NCI-H526 treated with DMSO at 0.1 percent for 48 hours (cell line): ENCODE results near the gene ANKRD27.
"Not testable (repeated sequence)": the region's sequence is repeated elsewhere in the genome, so short reads cannot be mapped to it uniquely, and the experiment has no call there.

Experiments used
- DNase-seq: peaks from one replicate; lab custom pipeline; 2025; lab: John Stamatoyannopoulos, UW

The ANKRD27 gene

DNA sequence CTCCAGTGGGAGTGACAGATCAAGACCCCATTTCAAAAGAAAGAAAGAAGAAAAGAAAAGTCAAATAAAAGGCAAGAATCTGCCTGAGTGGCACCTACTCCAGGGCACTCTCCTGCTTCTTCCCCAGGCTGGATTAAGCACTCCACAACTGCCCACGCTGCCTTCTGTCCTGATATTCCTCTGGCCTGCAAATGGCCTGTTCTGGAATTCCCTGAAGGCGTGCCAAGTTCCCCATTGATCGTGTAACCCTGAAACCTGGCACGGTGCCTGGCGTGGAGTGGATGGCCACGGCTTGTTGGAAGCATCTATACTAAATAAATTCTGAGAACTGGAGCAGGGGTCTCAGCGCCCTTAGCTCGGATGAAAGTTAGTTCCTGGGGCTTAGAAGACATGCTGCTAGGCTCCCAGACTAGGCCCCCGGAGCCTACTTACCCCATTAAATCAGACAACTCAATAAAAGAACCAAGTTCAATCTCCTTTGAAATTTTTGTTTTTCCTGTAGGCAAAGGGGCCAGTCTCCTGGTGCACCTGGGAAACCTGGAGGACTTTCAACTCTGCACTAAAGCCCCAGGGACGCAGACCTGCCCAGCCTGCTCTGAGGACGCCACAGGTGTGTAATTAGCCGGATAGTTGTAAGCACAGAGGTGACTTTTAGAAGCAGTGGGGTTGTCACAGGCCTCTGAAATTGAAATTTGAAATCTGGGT is 21.9 kb downstream of the ANKRD27 start:
- DNase-seq = peak; percentile 37

DNA sequence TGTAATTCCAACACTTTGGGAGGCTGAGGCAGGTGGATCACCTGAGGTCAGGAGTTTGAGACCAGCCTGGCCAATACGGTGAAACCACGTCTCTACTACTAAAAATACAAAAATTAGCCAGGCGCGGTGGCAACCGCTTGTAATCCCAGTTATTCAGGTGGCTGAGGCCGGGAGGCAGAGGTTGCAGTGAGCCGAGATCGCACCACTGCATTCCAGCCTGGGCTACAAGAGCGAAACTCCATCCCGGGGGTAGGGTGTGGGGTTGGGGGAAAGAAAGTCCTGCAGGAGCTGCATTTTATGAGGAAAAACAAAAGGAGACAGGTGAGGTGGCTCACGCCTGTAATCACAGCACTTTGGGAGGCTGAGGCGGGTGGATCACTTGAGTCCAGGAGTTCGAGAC is 22.6 kb downstream of the ANKRD27 start:
- DNase-seq = not testable (repeated sequence)

DNA sequence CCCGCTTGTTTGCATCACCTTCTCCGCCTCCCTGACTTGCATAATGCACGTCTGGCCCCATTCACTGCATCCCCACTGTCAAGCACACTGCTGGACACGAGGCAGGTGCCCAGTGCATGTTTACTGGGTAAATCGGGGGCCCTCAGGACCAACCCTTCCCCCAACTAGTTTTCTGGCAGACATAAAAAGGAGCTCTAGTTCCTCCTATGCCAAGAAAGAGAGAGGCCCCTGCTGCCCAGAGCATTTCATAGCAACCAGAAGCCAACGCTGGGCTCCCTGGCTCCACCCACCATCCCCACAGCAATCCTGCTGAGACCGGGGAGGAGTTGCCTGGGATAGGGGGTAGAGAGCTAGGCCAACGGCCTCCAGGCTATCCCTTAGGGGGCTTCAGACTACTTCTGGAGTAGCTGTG is 23.2 kb downstream of the ANKRD27 start:
- no peak for DNase-seq

DNA sequence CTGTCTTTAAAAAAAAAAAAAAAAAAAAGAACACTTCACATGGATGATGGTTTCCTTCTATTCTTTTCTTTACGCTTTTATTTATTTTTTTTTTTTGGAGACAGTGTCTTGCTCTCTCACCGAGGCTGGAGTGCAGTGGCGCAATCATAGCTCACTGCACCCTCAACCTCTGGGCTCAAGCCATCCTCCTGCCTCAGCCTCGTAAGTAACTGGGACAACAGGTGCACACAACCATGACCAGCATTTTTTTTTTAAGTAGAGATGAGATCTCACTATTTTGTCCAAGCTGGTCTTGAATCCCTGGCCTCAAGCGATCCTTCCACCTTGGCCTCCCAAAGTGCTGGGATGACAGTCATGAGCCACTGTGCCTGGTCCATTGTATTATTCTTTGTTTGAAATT is 24.3 kb downstream of the ANKRD27 start:
- DNase-seq = no peak

DNA sequence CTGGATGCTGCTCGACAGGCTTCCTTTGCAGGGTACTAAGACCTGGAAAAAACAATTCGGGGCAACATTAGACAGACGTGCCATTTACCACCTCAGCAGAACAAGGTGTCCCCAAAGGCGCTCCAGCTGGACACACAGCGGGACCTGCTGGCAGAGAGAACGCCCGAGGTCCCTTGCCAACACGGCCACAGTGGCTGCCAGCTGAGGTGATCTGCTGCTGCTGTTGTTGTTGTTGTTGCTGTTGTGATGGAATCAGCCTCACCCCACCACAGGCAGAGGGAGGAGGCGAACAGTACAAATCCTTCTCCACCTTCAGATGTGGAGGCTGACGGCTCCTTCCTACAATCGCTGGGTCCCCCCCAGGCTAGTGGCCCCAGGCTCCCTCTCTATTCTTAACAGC is 25.2 kb downstream of the ANKRD27 start:
- DNase-seq = no peak

DNA sequence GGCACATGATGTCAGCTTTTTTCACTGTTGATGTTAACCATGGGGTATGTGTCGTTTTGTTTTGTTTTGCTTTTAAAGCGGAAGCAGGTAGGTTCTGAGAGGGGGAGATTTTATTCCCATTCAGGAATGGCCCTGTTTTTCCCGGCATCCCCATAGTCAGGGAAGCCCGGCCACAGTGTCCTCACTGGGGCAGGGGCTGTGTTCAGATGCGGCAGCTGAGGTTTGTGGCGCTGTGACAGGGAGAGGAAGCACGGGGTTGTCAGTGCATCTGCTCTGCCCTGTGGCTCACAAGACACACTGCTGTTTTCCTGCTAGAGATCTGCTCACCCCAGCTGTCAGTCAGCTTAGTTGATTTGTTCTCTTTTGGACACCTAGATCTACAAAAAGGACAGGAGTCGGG is 27.6 kb downstream of the ANKRD27 start:
- no peak for DNase-seq

DNA sequence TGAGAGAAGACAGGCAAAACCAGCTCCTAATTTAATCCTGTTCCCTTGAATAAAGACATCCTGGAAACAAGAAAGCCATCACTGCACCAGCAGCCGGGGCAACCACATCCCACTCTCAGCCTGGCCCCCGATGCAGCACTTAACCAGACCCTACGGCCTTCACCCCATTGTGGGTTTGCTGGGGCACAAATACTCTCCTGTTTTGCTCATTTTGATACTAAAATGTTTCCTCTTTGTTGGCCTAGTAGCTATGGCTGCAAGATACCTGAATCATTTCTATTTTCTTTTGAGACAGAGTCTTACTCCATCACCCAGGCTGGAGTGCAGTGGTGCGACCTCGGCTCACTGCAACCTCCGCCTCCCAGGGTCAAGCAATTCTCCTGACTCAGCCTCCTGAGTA is 28.4 kb downstream of the ANKRD27 start:
- no peak for DNase-seq

DNA sequence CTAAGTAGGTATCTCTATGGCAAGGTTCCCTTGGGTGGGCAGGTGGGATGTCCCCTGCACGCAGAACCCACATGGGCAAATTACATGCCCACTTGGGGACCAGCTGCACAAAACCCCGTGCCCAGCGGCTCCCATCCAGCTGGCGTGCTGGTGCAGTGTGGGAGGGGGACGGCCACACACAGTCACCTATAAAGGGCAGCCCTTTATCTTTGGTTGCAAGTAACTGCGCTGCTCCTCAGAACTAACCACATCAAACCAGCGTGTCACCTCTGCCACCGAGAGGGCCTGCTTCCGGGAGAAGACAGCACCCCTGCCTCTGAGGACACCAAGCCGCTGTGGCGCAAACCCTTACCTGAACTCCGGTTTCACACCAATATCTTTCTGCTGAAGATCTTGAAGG is 32.2 kb downstream of the ANKRD27 start:
- DNase-seq = no peak

DNA sequence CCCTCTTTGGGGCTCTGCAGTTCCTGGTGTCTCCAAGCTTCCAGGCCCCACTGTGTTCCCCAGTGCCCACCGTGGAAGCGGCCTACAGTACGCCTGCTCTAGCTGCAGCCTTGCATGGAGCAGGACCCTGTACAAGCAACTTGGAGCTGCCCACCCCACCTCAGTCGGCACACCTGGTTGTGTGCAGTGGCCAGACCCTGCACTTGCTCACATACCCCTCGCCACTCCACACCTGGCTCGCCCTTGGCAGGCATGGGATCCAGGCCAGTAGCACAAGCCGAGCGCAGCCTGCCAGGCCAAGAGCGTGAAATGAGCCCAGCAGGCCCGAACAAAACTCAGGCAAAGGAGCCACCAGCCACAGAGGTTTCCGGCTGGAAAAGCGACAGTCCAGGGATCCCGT is 36.4 kb downstream of the ANKRD27 start:
- no peak for DNase-seq

DNA sequence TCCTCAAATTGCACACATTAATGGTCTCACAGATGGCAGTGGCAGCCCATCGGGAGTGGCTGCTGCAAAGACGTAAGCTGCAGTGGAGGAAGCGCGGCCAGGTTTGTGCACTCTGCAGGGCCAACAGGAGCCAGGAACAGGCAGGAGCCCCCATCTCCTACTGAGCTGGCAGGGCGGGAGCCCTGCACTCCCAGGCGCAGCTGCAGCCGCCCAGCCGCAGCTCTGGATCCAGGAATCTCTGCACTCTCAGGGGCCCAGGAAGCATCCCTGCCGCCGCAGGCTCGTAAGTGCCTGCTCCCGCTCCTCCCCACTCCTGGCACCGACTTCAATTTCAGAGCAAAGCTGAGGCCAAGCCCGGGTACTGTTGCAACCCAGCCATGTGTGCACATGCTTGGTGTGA is 37.5 kb downstream of the ANKRD27 start:
- DNase-seq = no peak

DNA sequence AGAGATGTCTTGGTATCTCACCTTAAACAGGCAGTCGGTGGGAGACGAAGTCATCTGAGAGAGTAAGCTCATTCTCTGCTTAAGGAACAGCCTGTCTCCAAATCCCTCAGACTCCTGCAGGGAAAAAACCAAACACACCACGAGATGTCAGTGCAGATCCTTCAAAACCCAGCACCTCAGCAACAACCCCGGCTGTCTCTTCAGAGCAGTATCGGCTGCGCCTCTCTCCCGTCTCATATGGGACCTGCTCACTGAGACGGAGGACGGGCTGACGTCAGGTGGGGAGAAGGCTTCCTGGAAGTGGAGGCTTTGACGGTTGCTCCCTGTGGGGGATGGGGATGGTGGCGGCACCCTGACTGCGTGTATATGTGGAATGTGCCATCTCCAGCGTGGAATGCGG is 43.6 kb downstream of the ANKRD27 start:
- DNase-seq = no peak

DNA sequence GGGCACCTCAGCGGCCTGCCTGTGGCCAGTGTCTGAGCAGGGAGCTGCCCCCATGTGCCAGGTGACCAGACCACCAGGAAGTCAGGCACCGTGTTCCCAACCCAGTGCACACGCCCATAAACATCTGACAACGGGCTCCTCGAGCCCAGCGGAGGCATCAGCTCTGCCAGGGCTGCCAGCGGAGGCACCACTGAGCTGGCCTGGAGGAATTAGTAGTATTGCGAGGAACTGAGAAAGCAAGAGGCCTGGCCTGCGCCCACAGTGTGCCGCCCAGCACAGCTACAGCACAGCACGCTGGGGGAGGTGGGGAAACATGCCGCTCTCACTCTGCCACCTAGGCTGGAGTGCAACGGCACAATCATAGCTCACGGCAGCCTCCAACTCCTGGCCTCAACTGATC is 44.6 kb downstream of the ANKRD27 start:
- DNase-seq = no peak

DNA sequence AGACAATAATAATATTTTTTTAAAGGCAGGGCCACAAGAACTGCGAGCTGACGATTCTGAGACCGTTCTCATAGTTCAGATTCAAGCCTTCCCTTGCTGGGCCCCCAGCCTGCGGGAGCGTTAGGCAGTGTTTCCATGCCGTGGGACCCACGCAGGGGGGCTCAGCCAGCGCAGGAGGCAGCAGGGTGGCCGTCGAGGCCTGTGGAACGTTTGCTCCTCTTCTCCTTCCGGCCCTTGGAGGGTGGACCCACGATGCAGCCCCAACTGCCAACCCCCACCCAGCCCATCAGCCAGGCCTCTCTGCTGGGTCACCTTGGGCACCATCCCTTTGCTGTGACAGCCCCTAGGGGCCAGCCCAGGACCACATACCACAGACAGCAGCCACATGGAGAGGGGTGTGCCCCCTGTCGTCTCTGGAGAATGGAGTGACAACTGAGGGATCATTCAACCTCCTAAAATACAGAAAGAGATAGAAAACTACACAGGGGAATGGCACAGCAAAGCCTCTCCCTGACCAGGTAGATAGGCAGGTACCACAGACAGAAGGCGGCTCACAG is 47.2 kb downstream of the ANKRD27 start:
- no peak for DNase-seq

DNA sequence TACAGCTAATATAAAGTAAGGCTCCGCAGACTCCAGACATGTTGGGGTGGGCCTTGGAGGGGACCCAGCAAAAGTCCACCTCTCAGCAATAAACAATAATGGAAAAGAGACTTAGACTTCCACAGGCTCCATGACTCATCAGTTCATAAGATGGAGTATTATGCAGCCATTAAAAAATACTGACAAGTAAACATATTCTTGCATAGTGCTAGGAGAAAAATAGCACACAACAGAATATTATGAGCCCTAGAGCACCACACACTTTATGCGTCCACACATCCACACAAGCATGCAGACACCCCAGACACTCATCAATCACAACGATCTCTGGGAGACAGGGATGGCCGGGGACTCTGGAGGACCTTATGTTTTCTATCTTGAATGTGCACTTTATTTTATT is 48.0 kb downstream of the ANKRD27 start:
- no peak for DNase-seq

DNA sequence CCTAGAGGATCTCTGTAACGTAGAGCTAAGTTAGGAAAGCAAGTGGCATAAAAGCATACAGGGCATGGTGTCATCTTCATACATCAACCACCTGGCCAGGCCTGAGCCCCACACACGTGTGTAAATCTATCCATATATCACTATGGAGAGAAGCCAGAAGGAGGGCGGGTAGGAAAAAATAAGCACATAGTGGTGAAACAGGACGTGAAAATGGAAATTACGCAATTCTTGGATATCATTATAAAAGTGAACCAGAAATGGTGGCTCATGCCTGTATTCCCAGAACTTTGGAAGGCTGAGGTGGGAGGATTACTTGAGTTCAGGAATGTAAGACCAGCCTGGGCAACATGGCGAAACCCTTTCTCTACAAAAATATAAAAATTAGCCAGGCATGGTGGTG is 50.6 kb downstream of the ANKRD27 start:
- DNase-seq = no peak

DNA sequence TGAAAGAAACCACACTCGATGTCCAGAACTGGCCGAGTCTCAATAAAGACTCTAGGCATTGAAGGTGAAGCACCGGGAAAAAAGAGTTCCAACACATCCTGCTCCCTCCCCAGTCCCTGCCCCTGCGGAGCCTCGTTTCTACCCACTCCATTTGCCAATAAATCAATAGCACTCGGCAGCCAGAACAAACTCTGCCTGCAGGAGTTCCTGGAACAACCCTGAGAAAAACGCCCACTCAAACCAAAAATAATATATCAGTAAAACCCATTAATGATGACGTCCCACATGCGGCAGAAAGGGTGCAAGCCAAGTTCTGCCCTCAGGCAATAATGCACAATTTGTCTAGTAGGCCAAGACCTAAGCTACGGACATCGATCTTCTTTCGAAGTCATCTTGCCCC is 53.0 kb downstream of the ANKRD27 start:
- no peak for DNase-seq

DNA sequence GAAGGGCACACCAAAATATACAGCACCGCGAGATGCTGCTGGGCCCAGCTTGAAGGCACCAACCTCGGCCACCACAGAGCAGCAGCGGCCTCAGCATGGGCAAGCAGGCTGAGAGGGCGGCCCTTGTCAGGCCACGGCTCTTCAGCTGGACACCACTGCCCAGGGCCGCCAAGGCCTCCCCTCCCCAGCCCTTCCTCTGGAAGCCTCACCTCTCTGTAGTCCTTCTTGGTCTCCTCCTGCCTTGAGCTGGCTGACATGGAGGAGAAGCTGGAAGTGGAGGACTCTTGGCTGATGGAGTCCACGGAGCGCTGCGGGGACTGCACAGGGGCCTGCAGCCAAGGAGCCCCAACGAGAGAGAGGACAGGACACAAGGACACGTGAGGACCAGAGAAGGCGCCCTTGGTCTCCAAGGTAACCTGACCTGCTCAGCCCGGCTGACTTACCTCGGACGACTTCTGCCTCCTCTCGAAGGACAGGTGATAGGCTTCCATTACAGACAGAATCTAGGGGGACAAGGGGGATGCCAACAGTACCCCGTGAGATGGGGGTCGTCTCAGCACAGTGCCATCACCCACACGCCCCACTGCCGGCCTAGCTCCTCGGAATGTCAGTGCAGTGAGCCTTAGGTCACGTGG is 55.8 kb downstream of the ANKRD27 start:
- no peak for DNase-seq

DNA sequence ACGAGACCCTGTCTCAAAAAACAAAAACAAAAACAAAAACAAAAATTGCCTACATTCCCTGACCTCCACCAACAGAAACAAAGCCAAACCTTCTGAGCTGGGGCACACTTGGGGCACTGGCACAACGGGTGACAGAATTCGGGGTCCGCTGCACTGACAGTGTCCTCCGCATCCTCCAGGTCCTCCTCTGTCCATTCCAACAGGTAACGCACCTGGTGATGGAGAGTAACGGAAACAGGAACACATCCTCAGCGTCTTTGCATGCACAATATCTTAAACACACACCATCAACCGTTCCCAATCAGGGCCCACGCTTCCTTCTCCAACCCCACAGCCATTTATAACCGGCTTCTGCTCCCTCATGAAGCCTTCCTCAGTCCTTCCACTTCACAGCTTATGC is 59.4 kb downstream of the ANKRD27 start:
- DNase-seq = no peak

DNA sequence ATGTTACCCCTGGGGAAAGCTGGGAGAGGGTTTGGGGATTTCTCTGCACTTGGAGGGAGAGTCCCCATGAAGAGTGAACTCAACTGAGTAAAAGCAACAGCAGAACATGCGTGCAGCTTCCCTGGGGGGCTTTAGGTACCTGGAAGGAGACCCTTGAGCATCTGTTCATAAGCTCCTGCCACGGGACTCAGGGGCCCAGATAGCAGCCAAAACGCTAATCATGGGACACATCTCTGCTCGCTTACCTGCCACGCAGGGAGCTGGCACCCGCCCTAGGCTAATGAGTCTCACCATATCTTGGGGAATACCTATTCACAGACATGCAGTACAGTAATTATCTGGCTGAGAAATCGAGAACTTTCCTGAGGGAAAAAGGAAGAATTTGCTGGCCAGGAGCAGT is 60.1 kb downstream of the ANKRD27 start:
- DNase-seq = no peak

DNA sequence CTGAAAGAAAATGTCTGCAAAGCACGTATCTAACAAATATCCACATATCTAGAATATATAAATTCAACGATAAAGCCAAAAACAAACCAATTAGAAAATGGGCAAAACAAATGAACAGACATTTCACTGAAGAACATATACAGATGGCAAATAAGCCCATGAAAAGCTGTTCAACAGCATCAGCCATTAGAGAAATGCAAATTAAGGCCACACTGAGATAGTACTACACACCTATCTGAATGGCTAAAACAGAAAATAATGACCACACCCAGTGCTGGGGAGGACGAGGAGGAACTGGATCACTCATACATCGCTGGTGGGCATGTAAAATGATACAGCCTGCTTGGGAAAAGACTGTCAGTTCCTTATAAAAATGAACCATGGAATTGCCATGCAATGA is 62.0 kb downstream of the ANKRD27 start:
- DNase-seq = no peak

DNA sequence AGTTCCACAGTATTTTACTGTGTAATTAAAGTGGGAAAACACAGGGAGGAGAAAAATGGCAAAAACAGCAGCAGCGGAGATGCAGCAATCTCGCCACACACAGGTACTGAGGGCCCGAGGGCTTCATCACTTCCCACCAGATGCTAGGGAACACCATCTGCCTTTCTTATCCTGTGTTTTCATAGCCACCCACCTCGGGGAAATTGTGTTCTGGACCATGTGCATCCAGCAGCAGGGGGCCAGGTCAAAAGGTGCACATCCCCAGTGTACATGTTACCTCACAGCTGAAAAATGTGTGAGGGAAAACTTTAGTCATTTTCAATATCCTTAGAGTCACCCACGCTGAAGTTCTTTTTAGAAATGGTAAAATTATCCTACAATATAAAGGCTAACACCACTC is 63.8 kb downstream of the ANKRD27 start:
- DNase-seq = no peak

DNA sequence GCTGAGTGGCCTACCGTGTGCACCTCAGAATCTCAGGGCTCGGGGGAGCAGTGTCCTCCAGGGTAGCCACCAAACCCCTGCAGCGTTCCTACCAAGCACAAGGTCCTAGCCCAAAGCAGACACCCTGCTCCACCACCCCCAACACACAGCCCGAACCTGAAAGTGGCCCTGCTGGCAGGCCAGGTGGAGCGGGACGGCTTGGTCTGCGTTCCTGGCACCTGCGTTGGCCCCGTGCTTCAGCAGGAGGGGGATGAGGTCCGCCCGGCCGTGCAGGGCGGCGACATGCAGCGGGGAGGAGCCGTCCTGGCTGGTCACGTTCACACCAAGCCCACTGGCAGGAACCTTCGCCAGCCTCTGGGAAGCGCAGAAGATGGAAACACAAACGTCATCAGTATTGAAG is 67.5 kb downstream of the ANKRD27 start:
- no peak for DNase-seq

DNA sequence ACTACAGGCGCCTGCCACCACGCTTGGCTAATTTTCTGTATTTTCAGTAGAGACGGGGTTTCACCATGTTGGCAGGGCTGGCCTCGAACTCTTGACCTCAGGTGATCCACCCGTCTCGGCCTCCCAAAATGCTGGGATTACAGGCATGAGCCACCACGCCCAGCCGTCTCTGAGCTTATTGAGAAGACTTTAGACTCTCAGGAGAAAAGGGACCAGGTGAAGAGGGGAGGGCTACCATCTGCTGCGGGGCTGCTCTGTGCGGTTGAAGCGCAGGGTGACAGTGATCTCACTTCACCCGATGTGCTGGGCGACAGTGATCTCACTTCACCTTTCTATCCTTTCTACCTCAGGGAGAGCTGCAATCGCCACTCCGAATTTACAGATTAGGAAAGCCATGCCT is 68.7 kb downstream of the ANKRD27 start:
- DNase-seq = no peak

DNA sequence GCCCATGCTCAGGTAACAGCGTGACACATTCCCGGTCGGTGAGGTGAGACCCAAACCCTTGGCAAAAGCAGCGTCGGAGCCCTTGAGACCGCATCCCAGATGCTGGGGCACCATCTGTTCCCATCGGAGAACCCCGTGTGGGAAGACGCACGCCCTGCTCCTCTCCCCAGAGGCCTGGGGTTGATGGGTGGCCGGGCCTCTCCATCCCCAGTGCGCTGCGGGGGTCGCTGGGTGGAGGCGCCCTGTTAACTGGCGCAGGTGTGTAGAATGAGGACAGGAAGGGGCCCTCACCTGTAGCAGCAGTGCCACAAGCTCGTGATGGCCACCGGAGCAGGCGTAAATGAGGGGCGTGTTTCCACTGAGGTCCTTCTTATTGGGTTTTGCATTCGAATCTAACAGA is 69.4 kb downstream of the ANKRD27 start:
- DNase-seq = no peak
